GM21576 (cell line): Measurements from ENCODE around the gene CD6.
"Not testable (repeated sequence)": the region's sequence is repeated elsewhere in the genome, so short reads cannot be mapped to it uniquely, and the experiment has no call there.

Experiments used
- ATAC-seq: cut with Tn5 transposase; IDR thresholded peaks from one replicate; pipeline ENCODE4 v1.9.1; 2021; ENCODE audit warnings: mild to moderate bottlenecking, moderate library complexity; ENCODE audit not compliant: unreplicated experiment

Gene CD6

DNA sequence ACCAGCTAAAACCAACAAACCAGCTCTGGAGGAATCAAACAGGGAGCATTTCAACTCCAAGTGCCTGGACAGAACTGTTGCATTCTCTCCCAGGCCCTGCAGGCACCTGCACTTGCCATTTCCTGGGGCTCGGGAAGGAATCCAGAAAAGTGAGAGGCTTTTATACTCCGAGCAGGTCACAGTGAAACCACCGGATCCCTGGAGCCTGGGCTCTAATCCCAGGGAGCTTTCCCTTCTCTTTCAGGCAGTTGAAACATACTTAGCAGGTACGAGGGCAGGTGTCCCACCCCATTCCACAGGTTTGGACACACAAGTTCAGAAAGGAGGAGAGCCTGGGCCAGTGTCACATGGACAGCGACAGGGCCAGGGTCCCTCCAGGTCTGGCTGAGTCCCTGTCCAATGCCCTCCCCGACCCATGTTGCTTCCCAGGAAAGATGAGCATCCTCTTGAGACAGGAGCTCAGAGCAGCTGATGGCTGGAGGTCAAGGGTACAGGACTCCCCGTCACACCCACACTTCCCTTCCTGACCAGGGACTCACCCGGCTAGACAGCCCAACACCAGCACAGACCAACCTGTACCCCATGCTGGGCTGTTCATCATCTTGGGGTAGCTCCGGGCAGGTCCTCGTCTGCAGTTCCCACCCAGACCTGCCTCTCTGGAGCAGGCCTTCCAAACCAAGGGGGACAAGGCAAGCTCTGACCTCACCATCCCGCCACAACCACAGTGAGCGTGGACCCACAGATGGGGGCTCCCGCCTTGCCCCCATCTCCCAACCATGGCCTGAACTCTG, 80.9 kb downstream of the CD6 start:
- no peak for ATAC-seq

- ATAC-seq = no peak
These were observed 81.7 kb downstream of the CD6 start for GRCh38 chr11:61053191-61053590.

DNA sequence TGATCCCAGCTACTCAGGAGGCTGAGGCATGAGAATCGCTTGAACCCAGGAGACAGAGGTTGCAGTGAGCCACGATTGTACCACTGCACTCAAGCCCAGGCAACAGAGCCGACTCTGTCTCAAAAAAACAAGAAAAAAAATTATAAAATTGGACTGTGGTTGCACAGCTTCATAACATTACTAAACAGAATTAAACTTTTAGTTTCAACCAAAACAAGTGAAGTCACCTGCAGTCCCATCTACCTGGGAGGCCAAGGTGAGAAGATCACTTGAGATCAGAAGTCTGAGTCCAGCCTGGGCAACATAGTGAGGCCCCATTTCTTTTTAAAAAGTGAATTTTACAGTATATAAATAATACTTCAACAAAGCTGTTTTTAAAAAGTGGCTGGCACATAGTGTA, 83.0 kb downstream of the CD6 start:
- no peak for ATAC-seq

DNA sequence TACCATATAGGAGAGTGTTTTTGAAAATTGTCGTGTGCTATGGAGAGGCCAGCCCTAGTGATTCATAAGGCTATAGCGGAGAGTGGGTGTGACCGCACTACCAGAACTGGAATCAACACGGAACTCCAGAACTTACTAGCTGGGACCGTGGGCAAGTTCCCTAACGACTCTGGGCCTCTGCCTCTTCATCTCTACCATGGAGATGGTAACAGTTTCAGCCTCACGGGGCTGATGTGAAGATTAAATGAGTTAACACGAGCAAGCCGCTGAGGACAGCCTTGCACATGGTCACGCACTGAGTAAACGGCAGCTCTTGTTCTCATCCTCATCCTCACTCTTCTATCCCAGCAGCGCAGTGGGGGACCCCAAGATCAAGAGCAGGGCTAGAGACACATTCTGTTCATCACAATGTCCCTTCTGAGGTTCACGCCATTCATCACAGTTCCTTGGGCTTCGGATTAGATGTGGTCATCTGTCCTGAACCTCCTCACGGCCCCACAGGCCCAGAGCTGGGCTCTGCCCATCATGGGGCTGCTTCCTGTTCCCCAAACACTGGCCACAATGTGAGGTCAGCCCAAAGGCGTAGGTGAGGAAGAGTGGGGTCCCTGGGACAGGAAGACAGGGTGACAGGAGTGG, 83.6 kb downstream of the CD6 start:
- no peak for ATAC-seq

DNA sequence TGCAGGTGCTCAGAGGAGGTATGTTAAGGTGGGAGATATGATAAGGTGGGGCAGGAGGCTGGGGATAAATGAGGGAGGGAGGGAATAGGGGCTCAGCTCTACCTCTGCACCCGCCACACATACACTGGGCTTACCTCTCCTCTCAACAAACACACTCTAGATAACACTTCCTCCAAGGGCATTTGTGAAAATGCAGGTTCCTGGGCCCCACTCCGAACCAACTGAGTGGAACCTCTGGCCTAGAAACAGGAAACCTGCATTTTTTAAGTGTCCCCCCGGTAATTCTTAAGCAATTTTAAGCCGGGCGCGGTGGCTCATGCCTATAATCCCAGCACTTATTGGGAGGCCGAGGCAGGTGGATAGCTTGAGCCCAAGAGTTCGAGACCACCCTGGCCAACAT, 84.3 kb downstream of the CD6 start:
- no peak for ATAC-seq

DNA sequence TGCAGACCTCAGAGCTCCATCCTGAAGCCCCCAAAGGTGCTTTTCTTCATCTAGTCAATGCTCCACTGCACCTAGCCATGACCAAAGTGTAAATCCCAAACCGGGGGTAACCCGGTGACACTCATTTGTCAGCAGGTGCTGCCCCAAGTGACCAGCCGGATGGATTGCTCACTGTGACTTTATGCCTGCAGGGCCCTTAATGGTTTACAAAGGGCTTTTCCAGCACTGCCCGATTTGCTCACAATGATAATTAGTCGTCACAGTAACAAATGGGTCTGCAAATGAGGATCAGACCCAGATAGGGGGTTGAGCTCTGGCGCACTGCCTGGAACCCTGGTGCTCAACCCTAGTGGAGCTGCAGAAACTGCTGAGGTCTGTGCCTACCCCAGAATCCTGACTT, 85.1 kb downstream of the CD6 start:
- ATAC-seq = no peak

DNA sequence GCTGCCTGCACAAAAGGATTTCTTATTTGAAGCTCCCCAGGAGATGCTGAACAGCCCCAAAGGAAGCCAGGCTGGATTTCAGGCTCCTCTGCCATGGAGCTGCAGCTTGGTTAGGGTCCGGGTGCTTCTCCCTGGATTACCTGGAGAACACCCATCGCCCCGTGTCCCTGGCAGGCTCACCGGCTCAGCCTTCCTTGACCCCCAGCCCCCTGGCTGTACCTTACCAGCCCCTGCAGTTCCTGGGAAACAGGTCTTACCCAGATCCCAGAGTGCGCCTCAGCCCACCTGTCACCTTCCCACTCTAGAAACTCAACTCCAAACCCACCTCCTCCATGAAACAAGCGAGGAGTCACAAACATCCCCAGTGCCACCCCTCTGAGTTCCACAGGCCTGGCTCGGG, 85.5 kb downstream of the CD6 start:
- no peak for ATAC-seq

DNA sequence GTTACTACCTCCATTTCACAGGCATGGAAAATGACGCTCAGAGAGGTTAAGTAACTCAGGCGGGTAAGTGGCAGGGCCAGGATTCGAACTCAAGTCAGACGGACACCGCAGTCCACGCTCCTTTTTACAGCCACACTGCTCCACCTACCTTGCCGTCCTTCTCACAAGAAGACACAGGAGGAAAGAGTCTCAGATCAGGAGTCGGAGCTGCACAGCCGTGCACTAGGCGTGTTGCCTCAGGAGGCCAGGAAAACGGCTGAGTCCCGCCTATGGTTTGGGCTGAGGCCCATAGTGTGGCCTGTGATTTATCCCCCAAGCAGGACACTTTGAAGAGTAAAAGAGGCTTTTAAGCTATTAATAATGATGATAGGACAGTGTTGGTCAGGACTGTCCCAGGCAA, 86.1 kb downstream of the CD6 start:
- ATAC-seq = no peak

DNA sequence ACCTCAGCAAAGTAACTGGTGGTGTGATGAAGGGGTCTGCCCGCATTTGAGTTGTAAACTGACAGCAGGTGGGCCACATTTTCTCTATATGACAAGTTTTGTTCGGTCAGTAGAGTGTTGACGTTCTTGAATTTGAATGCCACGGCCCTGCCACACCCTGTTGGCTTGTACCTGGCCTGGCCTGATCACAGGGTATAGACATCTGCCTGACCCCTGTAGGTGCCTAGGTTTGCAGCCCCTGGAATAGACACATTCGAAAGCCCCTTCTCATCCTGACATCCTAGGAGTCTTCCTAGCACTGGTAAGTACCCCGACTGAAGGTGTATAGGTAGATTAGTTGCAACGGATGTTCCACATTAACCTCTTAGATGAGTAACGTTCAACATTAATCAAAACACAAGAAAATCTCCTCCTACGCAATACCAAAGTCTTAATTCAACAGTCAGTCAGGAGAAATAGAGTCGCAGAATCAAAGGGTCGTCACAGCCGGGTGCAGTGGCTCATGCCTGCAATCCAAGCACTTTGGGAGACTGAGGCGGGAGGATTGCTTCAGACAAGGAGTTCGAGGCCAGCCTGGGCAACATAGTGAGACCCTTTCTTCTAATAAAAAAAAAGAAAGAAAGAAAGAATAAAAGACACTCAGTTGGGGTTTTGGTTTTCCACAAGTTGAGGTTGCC, 87.2 kb downstream of the CD6 start:
- no peak for ATAC-seq

GRCh38 chr11:61059260-61059752, 87.8 kb downstream of the CD6 start:
- no peak for ATAC-seq

DNA sequence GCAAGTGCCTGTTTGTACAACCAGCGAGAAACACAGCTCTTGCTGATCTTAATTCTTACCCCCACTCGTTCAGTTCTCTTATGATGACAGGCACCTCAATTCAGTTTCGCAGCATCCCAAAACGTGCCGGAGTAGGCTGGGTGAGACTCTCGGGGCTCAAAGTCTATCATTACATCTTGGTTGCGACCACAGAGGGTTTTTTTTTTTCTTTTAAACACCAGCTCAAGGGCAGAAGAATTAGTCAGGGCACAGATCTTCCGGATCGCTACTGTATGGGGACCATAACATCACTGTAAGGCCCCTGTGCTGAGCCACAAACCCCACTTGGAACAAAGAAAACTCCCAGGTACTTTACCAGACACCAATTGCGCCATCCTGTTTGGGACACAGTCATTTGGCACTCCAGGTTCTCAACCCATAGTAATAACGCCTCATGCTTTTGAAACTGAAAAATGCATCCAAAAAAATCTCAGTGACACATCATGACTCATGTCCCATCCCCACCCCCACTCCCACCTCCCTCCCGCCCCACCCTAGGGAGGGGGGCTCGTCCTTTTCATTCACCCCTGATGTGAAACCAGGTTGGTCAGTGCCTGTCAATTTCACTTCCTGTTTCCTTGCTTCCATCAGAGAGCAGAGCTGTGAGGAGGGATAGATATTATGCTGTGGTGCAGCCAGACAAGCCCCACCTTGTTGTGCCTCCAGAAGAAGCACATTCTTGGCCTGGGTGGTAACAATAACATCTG, 89.8 kb downstream of the CD6 start:
- peak; percentile 80 for ATAC-seq

GRCh38 chr11:61062181-61062930, 90.9 kb downstream of the CD6 start:
- ATAC-seq = no peak

DNA sequence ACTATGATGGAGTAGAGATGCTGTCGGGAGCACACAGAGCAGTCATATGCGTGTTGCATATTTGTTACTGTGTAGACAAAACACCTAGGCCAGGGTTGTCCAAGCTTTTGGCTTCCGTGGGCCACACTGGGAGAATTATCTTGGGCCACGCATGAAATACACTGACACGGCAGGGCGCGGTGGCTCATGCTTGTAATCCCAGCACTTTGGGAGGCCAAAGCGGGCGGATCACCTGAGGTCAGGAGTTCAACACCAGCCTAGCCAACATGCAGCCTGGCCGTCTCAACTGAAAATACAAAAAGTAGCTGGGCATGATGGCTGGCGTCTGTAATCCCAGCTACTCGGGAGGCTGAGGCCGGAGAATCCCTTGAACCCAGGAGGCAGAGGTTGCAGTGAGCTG, 93.8 kb downstream of the CD6 start:
- not testable (repeated sequence) for ATAC-seq

DNA sequence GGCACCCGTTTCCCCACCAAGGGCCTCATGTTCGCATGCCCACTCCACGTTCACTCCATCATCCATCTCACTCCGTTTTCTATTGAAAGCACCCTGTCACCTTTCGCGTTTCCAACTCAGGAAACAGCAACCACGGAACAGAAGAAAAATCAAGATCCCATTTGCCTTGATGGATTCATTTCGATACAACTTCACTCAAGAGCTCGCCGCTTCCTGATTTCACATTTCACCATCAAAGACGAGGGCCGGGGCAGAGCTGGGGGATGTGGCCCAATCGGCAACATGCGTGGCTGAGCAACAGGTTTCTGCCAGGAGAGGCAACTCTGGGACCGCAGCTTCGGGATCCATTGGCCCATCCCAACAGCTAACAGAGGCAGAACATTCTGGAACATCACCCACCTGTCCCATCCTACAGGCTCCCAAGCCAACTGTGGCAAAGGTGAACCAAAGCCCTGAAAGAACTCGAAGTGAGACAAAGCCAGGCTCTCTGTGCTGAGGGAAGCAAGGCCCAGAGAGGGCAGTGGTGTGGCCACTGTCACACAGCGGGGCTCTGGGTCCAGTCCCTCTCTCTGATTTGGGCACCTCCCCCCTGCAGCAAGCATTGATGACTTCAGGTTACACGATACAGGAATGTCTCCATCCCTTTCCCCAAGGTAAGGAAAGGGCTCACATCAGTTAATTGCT, 94.6 kb downstream of the CD6 start:
- no peak for ATAC-seq

DNA sequence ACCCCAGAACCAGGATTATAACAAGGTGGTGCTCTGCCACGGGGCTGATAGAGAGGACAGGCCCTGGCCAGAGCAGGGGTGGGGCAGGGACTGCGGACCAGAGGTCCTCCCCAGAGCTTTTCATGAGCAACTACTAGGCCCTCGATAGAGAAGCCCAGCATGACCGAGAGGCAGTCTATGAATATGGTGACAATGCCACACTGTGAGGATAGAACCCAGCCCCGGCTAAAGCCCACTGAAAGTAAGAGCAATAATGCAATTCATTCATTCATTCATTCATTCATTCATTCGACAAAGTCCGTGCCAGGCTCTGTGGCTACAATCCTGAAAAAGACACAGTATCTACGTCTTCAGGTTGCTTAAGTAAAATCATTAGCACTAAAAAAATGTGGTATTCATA, 95.2 kb downstream of the CD6 start:
- no peak for ATAC-seq

- no peak for ATAC-seq
These were observed 96.4 kb downstream of the CD6 start for GRCh38 chr11:61067782-61068446.

DNA sequence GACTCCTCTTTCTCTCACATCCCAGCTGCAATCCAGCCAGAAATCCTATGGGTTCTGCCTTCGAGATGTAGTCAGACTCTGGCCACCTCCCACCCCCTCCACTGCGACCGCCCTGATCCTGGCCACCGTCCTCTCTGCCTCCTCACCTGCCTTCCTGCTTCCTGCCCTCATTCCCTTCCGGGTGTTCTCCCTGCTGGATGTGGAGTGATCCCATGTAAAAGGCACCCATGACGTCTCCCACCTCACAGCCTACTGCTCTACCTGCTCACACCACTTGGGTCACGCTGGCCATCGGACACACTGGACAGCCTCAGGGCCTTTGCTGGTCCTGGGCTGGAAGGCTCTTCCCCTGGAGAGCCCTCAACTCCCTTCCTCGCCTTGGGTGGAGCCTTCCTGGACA, 97.1 kb downstream of the CD6 start:
- ATAC-seq = no peak

DNA sequence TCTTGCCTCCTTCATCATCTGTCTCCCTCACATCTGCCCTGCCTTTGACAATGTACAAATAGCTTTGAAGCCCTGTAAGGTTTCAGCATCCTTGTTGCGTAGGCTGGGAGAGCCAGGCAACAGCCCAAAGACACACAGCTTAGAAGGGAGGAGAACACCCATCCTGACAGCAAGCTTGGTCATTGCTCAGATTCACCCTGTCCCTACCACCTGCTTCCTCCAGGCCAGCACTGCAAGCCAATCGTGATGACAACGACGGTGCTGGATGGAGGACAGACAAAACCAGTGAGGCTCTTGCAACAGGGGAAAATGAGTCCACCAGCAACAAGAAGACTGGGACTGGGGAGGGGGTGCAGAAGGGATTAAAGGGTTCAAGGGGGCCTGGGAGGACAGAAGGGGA, 97.9 kb downstream of the CD6 start:
- ATAC-seq = no peak
